Fibroblast of mammary gland (primary cell): ENCODE data around the gene STX11.

Experiments
- DNase-seq: peaks from one replicate; pipeline ENCODE4 v3.0.0-alpha.2; 2010; ENCODE audit warnings: low read depth
- H3K4me3 ChIP-seq: 2 replicates; pipeline ENCODE4 v1.5.1; 2011; ENCODE audit warnings: low read depth, mild to moderate bottlenecking, low read length, moderate library complexity; ENCODE audit not compliant: control insufficient read depth
- CTCF ChIP-seq: conservative IDR thresholded peaks from 2 replicates; pipeline ENCODE4 v1.5.1; 2011; ENCODE audit warnings: low read depth, low read length, inconsistent platforms; ENCODE audit not compliant: control insufficient read depth, insufficient read depth

STX11 gene

GRCh38 chr6:144195671-144196270, 45.5 kb downstream of the STX11 start:
- no peak for DNase-seq
- H3K4me3 ChIP-seq = no peak overlapping the region
- no peak for TF ChIP-seq CTCF

GRCh38 chr6:144197919-144198318, 47.6 kb downstream of the STX11 start:
- no peak overlapping the region for H3K4me3 ChIP-seq
- DNase-seq = no peak
- no peak for TF ChIP-seq CTCF

GRCh38 chr6:144202879-144203468, 52.7 kb downstream of the STX11 start:
- H3K4me3 ChIP-seq = no peak overlapping the region

GRCh38 chr6:144211160-144211559, 60.8 kb downstream of the STX11 start:
- no peak overlapping the region for H3K4me3 ChIP-seq
- TF ChIP-seq CTCF = no peak
- DNase-seq = no peak

More at GRCh38 chr6:144202879-144203468, 52.7 kb downstream of the STX11 start:
- no peak for DNase-seq
- TF ChIP-seq CTCF = no peak

- DNase-seq = no peak
- TF ChIP-seq CTCF = no peak
- no peak overlapping the region for H3K4me3 ChIP-seq
Observed at GRCh38 chr6:144213315-144213714, 63.0 kb downstream of the STX11 start.

- TF ChIP-seq CTCF = no peak
- H3K4me3 ChIP-seq = no peak overlapping the region
- no peak for DNase-seq
Observed at GRCh38 chr6:144214029-144214428, 63.7 kb downstream of the STX11 start.
